GM19328 (cell line): ENCODE results near the gene HMGB1.

Source experiments
- ATAC-seq: cut with Tn5 transposase; IDR thresholded peaks from one replicate; pipeline ENCODE4 v1.9.1; 2021; ENCODE audit warnings: mild to moderate bottlenecking, moderate library complexity; ENCODE audit not compliant: unreplicated experiment

Gene HMGB1

DNA sequence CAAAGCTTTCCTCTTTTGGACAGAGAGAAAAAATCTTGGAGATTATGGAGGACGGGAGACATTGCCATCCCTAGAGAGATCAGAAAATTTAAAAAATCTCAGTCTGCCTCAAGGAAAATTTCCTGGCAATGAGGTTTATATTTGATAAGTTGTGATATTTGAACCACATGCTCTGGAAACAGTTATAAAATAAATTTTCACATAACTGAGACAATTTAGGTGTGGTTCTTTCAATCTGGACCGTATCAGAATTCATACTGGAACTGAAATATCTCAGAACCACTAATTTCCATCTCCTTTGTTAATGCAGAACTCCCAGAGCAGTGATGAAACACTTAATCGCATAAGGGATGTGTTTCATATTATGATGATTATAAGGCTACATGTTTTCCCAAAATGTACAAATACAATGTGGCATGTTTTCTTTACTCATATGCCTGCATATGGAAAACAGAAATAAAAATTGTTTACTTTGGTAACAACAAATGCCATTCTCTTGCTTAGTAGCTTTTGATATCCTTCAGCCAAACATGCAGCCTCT, 29.8 kb downstream of the HMGB1 start:
- no peak for ATAC-seq

DNA sequence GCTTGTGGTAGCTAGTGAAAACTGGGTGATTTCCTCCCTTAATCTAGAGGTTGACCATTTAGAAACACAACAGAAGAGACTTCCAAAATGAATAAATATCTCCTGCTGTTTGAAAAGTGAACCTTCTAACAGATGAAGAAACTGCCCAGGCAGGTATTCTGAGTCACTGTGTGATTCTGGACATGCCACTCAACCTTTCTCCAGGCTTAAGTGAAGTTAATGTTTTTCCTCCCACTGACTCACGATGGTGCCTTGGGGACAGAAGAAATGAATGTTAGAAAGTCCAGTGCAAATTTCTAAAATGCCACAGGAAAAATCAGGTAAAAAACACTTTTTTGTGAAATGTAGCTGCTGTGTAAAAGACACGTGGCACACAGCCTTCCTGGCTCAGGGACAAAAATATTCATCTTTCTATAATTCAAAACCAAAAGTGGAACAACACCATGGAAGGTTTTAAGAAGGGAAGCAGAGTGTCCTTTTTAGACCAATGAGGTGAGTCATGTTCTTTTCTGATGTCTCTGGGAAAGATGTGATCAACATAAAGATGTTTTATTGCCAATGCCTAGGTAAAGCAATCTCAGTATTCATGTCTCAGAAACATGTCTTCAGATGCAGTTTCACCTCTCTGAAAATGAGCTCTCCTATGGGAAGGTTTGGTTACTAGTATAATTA, 34.3 kb downstream of the HMGB1 start:
- ATAC-seq, result no peak

DNA sequence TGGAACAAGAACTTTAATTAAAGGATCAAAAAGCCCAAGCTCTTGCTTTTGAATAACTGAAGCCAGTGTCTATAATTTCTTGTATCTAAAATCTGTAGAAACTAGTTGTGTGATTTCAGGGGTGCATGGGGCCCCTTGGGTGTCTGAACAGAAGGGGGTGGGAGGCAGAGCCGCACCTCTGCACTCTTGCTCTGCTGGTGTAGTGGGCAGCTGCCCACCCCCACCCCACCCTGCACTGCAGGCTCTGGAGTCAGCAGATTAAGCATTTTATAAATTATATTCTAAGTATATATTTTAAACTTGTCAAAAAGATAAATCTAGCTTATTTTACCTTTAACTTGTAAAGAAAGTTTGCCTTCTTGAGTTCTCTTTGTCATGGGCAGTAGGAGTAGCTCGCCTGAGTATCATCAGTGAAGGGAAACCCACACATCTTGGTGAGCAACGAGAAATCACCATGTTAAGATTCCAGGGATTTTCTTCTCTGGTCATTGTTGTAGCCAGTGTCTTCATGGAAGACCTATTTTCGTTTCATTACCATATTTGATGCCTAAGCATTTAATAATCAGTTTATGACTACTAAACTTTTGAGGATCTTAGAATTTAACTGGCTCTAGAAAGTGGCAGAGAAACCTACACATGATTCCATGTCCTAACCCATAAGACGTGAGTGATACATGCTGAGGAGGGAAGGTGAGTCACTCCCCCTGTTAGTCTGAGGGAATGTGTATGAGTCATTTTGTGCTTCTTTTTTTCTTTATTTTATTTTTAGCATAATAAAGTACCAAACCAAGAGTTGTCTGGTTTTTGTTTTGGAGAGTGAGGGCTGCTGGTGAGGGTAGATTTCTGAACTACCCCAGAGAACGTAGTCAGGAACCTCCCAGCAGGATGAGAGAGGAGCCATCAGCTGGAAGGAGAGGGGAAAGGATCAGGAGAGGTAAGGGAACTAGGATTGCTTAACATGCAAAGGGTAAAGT, 35.7 kb downstream of the HMGB1 start:
- ATAC-seq, result no peak

DNA sequence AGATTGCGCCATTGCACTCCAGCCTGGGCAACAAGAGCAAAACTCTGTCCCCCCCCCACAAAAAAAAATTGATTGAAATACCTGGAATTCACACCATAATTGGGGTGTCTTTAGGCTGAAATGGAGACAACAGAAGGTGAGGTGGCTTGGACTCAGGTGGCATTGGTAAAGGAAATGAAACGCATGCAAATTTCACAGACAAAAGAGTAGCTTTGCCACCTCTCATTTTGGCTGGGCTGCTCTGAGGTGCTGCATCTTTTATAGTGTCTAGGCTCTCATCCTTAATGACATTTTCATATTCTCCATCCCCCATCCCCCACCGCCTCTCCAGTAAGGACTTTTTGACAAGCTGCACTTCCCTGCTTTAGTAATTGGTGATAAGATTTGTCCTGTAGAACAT, 36.5 kb downstream of the HMGB1 start:
- no peak for ATAC-seq

DNA sequence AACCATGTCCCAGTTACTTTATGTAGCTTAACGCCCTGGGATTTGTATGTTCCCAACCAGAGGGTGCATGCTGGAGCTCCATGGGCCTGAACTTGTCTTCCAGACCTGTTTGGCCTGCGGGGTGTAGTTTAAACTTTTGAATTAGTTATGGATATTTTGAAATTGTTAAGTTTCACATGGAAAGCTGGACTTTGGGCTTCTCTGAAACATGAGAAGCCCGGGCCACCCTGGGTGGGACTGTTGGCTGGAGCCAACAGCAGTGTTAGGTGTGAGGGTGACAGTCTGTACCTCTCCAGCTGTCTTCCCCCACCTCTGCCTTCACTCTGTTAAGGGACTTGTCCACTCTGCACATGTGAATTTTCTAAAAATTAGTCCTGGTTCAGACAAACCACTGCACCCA, 41.8 kb downstream of the HMGB1 start:
- no peak for ATAC-seq

DNA sequence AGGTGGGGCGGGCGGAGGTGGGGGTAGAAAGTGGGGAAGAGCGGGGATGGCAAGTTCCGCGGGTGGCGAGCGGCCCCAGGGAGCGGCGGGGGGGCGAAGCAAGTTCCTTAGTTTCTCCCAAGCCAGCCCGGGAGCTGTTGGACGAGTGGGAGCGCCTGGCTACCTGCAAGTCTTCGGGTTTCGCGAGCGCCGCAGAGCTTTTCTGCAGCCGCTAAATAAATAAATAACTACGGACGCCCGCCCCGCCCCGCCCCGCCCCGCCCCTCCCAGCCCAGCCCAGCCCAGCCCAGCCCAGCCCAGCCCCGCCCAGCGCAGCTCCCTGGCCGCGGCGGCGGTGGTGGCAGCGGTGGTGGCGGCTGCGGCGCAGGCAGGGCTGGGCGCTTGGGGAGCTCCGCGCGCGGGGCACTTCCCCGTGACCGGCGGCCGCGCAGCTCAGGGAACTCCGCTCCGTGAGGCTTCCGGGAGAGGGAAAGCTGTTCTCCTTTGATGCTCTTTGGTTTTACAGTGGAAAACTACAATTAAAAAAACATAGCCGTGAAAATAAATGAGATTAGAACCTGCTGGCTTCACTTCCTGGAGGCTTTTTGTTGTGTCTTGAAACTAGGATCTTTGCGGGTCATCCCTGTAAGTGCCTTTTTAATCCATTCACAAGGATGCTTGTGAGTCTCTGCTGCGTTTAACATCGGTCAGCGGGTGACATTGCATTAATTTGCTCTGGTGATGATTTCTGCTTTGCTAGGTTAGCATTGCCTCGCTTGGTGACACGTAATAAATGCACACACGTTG, 43.5 kb downstream of the HMGB1 start, which contains the start of gene UBE2L5:
Gene UBE2L5, plus strand, starts transcription at position 440 of the 786 bp plus-strand sequence. CDS start 5,498 bp downstream, outside the sequence.
- ATAC-seq, result peak; percentile 68

DNA sequence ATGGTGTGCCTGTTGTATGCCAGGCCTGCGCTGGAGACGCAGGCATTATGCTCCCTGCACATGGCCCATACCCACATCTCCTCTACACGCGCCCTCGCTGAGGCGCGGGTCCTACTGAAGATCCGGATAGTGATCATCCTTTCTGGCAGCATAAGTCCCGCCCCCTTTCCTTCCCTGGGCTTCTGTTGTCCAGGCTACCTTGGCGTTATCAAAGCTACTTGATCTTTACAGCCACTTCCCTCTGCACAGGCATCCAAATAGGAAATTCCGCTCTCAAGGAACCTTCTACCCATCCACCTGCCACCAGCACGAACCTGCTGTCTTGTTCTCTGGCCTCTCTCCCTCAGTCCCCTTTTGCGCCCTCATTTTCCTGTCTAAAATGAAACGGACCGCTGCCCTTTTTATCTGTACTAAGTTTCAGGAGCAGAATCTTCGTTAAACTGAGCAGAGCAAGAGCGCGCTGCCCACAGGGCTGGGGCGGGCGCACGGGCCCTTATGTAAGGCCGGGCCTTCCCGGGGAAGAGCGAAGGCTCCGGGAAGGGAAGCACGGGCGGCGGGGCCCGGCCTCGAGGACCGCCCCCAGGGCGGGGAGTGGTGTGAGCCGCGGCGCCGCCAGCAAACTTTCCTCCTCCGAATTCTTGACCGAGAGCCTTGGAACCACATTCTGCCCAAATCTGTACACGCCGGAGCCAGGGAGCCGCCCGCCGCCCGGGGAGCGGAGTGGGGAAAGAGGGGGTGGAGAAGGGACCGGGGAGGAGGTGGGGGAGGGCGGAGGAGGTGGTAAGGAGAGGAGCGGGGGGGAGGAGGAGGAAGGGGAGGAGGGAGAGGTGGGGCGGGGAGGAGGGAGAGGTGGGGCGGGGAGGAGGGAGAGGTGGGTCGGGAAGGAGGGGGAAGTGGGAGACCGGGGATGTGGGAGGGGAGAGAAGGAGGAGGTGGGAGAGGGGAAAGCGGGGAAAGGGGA, 44.4 kb downstream of the HMGB1 start:
- ATAC-seq, result no peak

DNA sequence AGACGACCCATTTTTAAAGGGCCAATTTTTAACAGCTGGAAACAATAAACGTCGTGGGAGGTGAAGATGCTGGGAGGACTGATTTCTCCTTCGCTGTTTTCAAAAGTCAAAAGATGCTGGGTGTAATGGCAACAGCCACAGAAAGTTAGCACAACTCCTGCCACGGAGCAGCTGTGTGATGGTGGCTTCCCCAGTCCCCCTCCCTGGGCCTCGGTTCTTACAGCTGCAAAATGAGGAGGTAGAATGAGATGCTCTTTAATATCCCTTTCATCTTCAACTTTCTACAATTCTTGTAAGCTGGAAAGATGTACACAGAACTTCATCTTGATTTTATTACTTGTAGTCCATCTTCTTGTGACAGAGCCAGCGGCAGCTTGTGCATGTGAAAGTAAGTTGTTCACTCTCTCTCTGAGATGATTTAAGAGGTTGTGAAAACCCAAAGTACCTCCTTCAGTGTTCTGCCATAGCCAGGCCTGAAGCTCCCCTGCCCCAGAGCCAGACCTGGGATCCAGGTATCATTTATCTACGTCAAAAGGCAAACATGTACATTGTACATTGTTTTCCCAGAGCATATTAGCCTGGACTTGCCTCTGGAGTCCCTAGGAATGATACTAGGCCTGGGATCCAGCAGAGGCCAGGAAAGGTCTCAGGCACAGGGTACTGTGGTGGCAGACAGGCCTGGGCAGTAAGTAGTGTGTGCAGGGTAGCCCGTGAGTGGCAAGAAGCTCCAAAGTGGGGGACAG, 46.8 kb downstream of the HMGB1 start:
- ATAC-seq, result no peak

DNA sequence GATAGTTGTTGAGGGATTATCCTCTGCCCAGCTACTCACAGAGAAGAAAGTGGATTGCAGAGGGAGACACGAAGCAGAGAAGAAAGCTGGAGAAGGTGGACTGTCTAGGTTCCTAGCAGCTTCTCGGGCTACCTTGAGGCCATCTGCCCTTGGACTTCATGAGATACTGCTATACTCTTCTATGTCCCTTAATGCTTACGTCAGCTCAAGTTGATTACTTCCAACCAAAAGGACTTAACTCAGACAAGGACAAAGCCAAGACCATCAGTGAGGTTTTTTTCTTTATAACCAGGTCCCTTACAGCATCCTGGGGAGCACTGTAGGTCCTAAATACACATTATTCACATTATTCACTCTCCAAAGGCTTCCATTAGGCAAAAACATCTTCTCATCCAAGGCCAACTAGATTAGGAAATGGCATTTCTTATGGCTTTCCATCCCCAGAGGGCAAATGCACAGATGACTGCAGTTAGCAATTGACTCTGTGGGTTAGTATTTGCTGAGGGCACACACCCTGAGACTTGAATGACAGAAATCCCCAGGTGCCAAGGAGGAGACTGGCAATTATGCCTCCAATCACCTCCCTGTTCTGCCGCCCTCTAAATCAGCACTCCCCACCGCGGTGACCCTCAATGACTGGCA, 47.5 kb downstream of the HMGB1 start:
- no peak for ATAC-seq

DNA sequence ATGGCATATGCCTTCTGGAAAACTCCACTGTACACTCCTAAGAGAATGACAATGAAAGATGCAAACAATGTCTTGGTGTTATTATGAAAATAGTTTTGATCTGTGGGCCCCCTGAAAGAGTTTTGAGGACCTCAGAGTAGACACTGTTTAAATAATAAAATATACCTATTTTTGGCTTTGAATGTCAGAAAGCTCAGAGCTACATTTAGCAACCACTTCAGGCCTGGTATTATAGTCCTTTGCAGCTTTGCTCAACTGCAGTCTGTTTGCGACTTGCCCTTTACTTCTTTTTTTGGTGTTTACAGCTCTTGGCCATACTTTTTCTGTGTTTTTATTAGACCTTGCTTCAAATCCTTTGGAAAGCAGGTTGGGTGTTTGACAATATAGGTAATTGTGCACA, 49.3 kb downstream of the HMGB1 start:
- no peak for ATAC-seq

DNA sequence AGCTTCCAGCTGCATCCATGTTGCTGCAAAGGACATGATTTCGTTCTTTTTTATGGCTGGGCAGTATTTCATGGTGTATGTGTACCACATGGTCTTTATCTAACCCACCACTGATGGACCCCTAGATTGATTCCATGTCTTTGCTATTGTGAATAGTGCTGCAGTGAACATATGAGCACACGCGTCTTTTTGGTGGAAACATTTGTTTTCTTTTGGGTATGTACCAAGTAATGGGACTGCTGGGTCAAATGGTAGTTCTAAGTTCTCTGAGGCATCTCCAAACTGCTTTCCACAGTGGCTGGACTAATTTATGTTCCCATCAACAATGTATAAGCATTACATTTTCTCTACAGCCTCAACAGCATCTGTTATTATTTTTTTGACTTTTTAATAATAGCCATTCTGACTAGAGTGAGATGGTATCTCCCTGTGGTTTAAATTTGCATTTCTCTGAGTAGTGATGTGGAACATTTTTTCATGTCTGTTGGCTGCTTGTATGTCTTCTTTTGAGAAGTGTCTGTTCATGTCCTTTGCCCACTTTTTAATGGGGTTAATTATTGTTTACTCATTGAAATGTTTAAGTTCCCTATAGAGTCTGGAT, 50.2 kb downstream of the HMGB1 start:
- ATAC-seq, result peak; percentile 83

DNA sequence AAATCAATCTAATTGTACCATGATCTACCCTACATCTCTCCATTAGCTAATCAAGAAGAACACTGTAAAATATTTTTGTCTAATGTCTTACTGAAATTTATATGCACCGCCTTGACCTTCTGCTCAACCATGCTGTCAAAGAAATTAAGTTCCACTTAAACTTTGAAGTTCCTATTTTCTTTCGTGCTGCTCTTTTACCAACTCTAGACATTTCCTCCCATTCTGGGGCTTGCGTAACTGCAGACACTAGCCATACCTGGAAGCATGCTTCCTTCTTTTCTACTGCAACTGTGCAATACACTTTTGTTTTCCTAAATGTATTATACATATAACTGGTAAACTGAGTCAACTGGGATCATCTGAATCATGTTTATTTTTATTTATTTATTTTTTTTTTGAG, 51.9 kb downstream of the HMGB1 start:
- ATAC-seq, result no peak

DNA sequence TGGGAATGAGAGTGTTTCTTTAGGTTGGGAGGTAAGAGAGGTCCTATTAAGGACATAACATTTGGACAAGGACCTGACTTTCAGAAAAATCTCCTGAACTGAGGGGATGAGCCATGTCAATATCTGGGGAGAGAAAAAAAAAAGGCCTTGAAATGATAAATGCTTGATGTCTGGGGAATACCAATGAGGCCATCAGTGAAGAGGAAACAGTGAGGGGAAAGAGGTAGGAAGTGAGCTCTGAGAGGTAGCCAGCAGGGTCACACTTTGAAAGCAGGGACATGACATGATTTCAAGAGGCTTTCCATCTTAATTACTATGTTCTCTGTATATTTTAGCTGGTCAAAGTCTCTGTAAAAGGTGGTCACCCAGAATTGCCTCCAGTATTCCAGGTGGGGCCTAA, 53.4 kb downstream of the HMGB1 start:
- no peak for ATAC-seq

DNA sequence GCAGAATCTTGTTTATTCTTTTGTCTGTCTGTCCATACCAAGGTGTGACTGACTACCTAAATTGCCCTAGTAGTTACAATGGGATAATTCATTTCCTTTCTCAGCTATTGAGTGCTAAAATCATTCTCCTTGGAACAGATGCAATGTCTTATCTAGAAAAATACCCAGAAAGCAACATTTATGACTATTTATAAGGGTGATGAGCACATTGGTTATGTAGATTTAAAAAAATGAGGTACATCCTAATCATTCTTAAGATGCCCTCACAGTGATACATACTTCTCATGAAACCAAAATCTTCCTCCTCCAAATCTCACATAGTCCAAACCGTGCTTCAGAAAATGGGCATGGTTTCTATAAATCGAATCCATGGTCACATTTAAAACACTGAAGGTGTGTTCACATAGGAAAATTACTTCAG, 55.0 kb downstream of the HMGB1 start:
- ATAC-seq, result no peak

DNA sequence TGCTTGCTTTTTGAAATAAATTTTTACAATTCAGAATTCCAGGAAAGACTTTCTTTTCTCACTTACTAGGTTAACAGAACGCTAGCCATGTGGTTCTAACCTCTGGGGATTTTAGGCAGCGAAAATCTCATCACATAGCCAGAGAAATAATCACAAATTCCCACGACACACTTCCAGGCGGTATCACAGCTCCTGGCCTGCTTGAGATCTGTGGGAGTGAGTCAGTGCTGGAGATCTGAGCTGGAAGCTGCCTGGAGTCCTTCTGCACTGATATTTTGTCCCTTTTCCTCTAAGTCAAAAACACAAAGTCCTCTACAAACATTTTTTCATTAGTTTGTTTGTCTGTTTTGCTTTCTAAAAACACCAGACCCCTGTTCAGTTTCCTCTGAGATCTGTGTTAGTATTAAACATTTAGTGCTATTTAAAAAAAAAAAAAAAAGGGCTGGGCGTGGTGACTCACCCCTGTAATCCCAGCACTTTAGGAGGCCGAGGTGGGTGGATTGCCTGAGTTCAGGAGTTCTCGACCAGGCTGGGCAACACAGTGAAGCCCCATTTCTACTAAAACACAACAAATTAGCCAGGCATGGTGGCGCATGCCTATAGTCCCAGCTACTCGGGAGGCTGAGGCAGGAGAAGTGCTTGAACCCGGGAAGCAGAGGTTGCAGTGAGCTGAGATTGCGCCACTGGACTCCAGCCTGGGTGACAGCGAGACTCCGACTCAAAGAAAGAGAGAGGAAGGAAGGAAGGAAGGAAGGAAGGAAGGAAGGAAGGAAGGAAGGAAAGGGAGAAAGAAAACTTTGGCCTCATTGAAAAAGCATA, 55.6 kb downstream of the HMGB1 start:
- ATAC-seq, result no peak

DNA sequence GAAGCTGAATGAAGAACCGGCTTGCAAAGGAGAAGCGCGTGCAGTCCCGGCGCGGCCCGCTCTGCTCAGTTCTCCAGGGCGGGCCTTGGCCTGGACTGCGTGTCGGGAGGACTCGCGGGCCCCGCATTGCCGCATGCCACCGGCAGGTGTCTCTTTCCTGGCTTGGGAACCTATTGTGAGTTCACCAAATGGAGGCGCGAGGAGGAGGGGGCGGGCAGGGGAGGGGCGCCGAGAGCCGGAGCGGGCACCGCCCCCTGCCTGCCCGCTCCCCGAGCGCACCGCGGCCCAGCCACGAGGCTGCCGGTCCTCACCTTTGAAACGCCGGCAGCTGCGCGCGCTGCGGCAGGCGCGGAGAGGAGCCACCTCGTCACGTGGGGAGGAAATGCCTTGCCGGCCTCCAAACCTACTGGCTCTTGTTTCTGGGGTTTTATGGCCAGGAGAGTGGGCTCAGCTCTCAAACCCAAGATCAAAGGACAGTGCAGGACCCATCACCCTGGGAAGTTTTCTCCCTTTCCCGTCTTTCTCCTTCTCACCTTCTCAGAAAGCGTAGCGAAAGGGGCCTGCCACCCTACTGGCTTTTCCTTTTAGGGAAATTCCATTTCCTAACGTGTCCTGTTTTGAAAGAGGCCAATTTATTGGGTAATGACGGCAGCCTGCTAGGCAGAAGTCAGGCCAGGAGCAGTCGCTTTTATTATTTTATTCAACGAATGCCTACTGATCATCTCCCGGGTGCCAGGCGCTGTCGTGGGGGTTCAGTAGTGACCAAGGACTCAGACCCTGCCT, 57.2 kb downstream of the HMGB1 start:
- ATAC-seq, result peak; percentile 91
